Neural crest cell (in vitro differentiated cells): ENCODE measurements around the gene CMTM8. TPM values are rescaled to one million over a fixed set of nuclear protein-coding genes. Genes with fewer than 3 reads are reported as not detected.

Experiments
- DNase-seq: peaks from one replicate; pipeline ENCODE4 v3.0.0; 2021; ENCODE audit warnings: low read depth, mixed read lengths, low spot score
- H3K27ac Mint-ChIP-seq: one replicate; pipeline ENCODE4 v1.8.0; 2021; ENCODE audit warnings: mild to moderate bottlenecking, mixed read lengths; ENCODE audit not compliant: unreplicated experiment
- H3K27me3 Mint-ChIP-seq: 2 replicates; pipeline ENCODE4 v1.8.0; 2021; ENCODE audit warnings: low read depth, mild to moderate bottlenecking, mixed read lengths
- H3K36me3 Mint-ChIP-seq: 2 replicates; pipeline ENCODE4 v1.8.0; 2021; ENCODE audit warnings: low read depth, mild to moderate bottlenecking, mixed read lengths
- H3K4me1 Mint-ChIP-seq: 2 replicates; pipeline ENCODE4 v1.8.0; 2021; ENCODE audit warnings: mixed read lengths
- H3K4me3 Mint-ChIP-seq: one replicate; pipeline ENCODE4 v1.8.0; 2021; ENCODE audit warnings: mild to moderate bottlenecking, mixed read lengths
- H3K9me3 Mint-ChIP-seq: 2 replicates; pipeline ENCODE4 v1.8.0; 2021; ENCODE audit warnings: mixed read lengths
- CTCF ChIP-seq: fragments of 200-600 bp; sonication (generic); conservative IDR thresholded peaks from 2 replicates; pipeline ENCODE4 v1.5.0; 2021; ENCODE audit warnings: antibody characterized with exemption, mild to moderate bottlenecking
- total RNA-seq: library from RNA; stranded (reverse); gene quantifications from 2 replicates; pipeline ENCODE4 v1.2.1, GENCODE V29; 2021

The CMTM8 gene
- total RNA-seq, 1 donor from 2014 or later: 4.4 TPM

- no peak for DNase-seq
- Mint-ChIP-seq H3K4me1 (peaks cover 30% of the 10 kb centered on the region), H3K9me3 (no peaks in the 10 kb centered on the region), H3K27ac (peak overlapping the region; percentile 22), H3K27me3 (no peaks in the 10 kb centered on the region), H3K36me3 (peaks cover 4% of the 10 kb centered on the region), H3K4me3 (no peak overlapping the region)
- no peak for TF ChIP-seq CTCF
Measured at GRCh38 chr3:32355751-32356291, 117.3 kb downstream of the CMTM8 start.

- DNase-seq: no peak
- Mint-ChIP-seq H3K36me3 (peaks cover 4% of the 10 kb centered on the region), H3K4me1 (peaks cover 15% of the 10 kb centered on the region), H3K9me3 (no peaks in the 10 kb centered on the region), H3K27me3 (no peaks in the 10 kb centered on the region), H3K27ac (no peak overlapping the region), H3K4me3 (no peak overlapping the region)
- no peak for TF ChIP-seq CTCF
Measured at GRCh38 chr3:32359766-32360492, 121.4 kb downstream of the CMTM8 start.

- H3K27me3 Mint-ChIP-seq: no peaks in the 10 kb centered on the region
- DNase-seq: no peak
Measured at GRCh38 chr3:32360493-32360827, 122.0 kb downstream of the CMTM8 start.

GRCh38 chr3:32366638-32367397, 128.3 kb downstream of the CMTM8 start:
- no peak for DNase-seq
- Mint-ChIP-seq H3K27ac (no peak overlapping the region), H3K9me3 (no peaks in the 10 kb centered on the region), H3K27me3 (no peaks in the 10 kb centered on the region), H3K4me1 (no peaks in the 10 kb centered on the region), H3K36me3 (no peaks in the 10 kb centered on the region), H3K4me3 (no peak overlapping the region)
- no peak for TF ChIP-seq CTCF

More at GRCh38 chr3:32360493-32360827, 122.0 kb downstream of the CMTM8 start:
- Mint-ChIP-seq H3K4me1 (peaks cover 10% of the 10 kb centered on the region), H3K27ac (no peak overlapping the region), H3K4me3 (no peak overlapping the region), H3K9me3 (no peaks in the 10 kb centered on the region), H3K36me3 (peaks cover 4% of the 10 kb centered on the region)
- no peak for TF ChIP-seq CTCF

- DNase-seq: no peak
- no peaks in the 10 kb centered on the region for H3K36me3 Mint-ChIP-seq
- no peak overlapping the region for H3K27ac Mint-ChIP-seq
- no peaks in the 10 kb centered on the region for H3K27me3 Mint-ChIP-seq
- no peak overlapping the region for H3K4me3 Mint-ChIP-seq
- no peaks in the 10 kb centered on the region for H3K4me1 Mint-ChIP-seq
- H3K9me3 Mint-ChIP-seq: no peaks in the 10 kb centered on the region
- TF ChIP-seq CTCF: no peak
Measured at GRCh38 chr3:32367442-32367841, 129.0 kb downstream of the CMTM8 start.
